GM12864 (cell line): Measurements from ENCODE around the gene BICDL1.

Source experiments
- DNase-seq: peaks from one replicate; pipeline ENCODE4 v3.0.0-alpha.2; 2011; ENCODE audit warnings: low read depth
- H3K4me3 ChIP-seq: 2 replicates; pipeline ENCODE4 v1.5.1; 2011; ENCODE audit warnings: mild to moderate bottlenecking, low read depth, low read length, control low read depth
- TF ChIP-seq, protein P1 (sequence below): IDR thresholded peaks from 2 replicates; pipeline ENCODE4 v1.5.1; 2011; ENCODE audit warnings: low read depth, mild to moderate bottlenecking, moderate library complexity, low read length, control low read depth, inconsistent platforms; ENCODE audit errors: missing control alignments

The BICDL1 gene

DNA sequence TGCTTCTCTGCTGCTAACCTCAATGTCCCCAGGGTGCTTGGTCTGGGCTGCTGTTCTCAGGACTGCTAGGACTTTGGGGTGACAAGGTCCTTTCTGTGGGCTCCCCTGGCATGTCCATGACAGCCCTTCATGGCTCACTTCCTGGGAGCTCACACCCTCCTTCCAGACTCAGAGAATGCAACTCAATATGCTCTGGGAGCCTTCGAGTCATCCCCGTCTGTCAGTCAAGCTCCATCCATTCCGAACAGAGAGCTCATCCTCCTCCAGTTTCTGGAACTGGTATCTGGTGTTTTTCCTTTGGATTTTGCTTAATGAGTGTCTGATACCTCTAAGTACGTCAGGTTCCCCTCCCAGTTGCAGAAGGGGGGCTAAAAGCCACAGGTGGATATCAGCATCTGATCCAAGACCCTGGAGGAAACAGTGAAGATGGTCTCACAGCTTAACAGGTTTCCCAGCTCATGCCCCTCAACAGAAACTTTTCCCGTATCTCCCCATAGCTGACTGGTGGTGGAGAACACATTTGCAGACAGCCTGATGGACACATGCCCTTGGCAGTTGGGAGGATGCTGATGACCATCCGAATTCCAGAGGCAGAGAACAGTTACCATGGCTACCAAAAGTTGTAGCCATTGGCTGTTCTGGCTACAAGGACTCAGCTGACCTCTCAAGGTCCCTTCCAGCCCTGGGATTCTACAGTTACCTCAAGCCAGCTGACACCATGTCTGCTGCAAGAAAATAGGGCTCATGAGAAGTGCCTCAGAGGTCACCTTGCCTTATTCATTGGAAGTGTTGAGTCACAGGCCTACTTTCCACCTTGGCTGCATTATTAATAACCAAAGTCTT is 137.0 kb downstream of the BICDL1 start:
- DNase-seq, result no peak
- H3K4me3 ChIP-seq, result no peak overlapping the region
- TF ChIP-seq, protein P1, sequence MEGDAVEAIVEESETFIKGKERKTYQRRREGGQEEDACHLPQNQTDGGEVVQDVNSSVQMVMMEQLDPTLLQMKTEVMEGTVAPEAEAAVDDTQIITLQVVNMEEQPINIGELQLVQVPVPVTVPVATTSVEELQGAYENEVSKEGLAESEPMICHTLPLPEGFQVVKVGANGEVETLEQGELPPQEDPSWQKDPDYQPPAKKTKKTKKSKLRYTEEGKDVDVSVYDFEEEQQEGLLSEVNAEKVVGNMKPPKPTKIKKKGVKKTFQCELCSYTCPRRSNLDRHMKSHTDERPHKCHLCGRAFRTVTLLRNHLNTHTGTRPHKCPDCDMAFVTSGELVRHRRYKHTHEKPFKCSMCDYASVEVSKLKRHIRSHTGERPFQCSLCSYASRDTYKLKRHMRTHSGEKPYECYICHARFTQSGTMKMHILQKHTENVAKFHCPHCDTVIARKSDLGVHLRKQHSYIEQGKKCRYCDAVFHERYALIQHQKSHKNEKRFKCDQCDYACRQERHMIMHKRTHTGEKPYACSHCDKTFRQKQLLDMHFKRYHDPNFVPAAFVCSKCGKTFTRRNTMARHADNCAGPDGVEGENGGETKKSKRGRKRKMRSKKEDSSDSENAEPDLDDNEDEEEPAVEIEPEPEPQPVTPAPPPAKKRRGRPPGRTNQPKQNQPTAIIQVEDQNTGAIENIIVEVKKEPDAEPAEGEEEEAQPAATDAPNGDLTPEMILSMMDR, result no peak

- no peak overlapping the region for H3K4me3 ChIP-seq
- TF ChIP-seq, protein P1, result no peak
- no peak for DNase-seq
Measured at GRCh38 chr12:120126635-120127005, 137.6 kb downstream of the BICDL1 start.

DNA sequence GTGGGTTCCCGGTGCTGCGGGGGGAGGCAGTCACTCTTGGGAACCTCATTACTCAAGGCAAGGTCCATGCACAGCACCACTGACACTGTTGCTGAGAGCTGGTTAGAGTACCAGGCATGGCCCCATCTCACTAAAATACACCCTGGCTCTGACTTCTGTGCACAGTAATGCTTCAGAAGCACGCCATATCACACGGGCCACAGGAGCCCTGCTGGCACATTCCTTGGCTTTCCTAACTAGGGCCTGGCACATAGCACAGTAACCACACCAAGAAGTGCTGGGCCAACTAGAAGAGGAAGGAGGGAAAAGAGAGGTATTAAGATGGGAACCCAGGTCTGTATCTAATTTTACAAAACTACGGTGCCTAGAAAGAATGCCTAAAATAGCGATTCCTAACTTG is 141.0 kb downstream of the BICDL1 start:
- TF ChIP-seq, protein P1, result no peak
- no peak overlapping the region for H3K4me3 ChIP-seq
- no peak for DNase-seq

DNA sequence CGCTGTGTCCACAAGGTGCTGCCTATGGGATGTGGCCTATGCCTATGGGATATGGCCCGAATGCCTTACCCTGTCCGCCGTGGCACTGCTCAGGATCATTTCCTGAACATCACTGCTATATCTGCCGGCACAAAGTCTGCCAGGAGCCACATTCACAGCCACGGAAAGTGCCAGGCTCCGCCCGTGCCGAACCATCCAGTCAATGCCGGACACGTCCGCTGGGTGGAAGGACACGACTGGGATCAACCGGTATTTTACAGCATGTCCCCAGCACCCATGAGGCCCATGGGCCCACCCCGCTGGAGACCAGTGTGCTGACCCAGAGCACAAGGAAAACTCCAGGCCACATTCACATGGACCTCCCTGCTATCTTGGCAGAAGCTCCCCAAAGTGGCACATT is 142.1 kb downstream of the BICDL1 start:
- H3K4me3 ChIP-seq, result no peak overlapping the region
- TF ChIP-seq, protein P1, result no peak
- no peak for DNase-seq

DNA sequence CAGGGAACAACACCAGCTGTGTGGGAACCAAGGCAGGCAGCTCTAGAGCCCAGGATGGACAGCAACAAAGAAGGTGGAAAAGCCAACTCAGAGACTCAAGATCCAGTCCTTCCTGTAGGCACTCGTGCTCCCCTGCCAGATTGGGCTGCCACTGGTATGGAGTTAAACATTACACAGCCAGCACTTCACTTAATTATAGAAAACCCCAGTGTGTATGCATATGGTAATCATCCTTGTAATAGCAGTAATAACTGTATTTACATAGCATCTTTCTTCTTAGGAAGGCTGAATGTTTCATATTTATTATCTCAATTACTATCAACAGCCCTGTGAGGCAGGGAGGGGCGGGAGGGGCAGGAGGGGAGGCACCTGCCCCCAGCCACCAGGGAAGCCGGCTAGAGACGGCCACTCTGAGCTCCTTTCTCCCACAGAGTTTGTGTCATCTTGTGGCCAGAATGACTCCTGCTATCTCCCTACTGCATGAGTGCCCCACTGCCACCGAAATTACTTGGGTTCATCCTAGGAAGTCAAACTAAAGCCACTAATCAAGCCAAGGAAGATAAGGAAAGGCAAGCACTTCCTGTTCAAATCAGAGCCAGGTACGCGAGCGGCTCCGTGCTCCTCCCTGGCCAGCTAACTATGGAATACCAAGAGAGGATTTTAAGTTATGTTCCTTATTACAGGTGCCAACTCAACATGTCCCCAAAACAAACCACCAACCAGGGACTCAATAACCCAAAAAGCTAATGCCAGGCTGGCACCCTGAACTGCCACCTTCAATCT is 143.2 kb downstream of the BICDL1 start:
- H3K4me3 ChIP-seq, result no peak overlapping the region
- TF ChIP-seq, protein P1, result no peak
- no peak for DNase-seq

GRCh38 chr12:120132863-120133385 is 143.9 kb downstream of the BICDL1 start:
- H3K4me3 ChIP-seq, result no peak overlapping the region
- TF ChIP-seq, protein P1, result no peak
- DNase-seq, result peak; percentile 84
